ENCODE measurements around the gene UGT1A5.

Gene UGT1A5

DNA sequence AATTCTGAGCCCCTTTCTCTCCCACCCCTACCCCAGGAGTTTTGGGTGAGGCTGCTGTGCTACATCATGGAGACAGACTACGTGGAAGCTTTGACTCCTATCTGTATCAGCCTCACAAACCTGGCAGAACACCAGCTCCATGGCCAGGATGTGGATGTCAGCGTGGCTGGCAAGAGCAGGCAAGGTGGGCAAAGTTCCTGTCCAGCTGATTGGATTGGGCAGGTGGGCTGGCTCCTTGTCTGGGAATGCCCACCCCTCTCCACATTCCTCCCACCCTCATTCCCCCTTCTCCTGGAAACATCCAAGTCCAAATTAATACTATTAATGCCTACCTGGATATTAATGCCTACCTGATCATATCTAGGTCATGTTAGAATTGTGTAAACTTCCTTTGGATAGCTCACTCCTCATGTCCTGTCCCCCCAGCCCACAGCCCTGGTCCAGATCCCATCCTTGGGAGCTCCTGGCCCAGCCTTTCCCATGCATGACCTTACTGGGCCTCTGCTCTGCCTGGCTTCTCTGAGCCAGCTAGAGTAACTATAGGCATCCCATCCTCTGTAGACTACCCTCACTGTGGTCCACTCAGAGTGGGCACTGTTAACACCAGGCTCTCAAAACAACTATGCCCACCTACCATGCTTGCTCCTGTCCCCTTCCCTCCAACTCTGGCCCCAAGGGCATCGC is 89.6 kb downstream of the UGT1A5 start:
- TF ChIP-seq CTCF (IDR thresholded peaks at IDR 0.05) = no peak
- H3K4me3 ChIP-seq (ENCODE audit: low read depth, low read length) = no peak overlapping the region
- no peak overlapping the region for H3K27ac ChIP-seq
- H3K4me2 ChIP-seq (ENCODE audit: low read length) = no peak overlapping the region
- H3K27me3 ChIP-seq (ENCODE audit: control insufficient read depth, insufficient read depth, low read length) = no peaks in the 10 kb centered on the region
- H3K9ac ChIP-seq = no peak overlapping the region
- no peaks in the 10 kb centered on the region for H3K4me1 ChIP-seq
- H3K79me2 ChIP-seq = no peaks in the 10 kb centered on the region
- no peaks in the 10 kb centered on the region for H3K36me3 ChIP-seq (ENCODE audit: control insufficient read depth, insufficient read depth, low read length)
- H3K9me3 ChIP-seq (ENCODE audit: control insufficient read depth, low read length) = no peaks in the 10 kb centered on the region
- no peak overlapping the region for H2AFZ ChIP-seq

- Histone ChIP-seq H3K79me2 (no peaks in the 10 kb centered on the region), H3K27me3 (ENCODE audit: control insufficient read depth, insufficient read depth, low read length) (no peaks in the 10 kb centered on the region), H3K4me1 (no peaks in the 10 kb centered on the region)
Measured at GRCh38 chr2:233803292-233803911, 90.7 kb downstream of the UGT1A5 start.

GRCh38 chr2:233803994-233804393 is 91.3 kb downstream of the UGT1A5 start:
- Histone ChIP-seq H3K36me3 (ENCODE audit: control insufficient read depth, insufficient read depth, low read length) (no peaks in the 10 kb centered on the region), H3K27ac (no peak overlapping the region), H3K9ac (no peak overlapping the region), H3K4me2 (ENCODE audit: low read length) (no peak overlapping the region), H3K27me3 (ENCODE audit: control insufficient read depth, insufficient read depth, low read length) (no peaks in the 10 kb centered on the region), H2AFZ (no peak overlapping the region), H3K79me2 (no peaks in the 10 kb centered on the region), H3K4me3 (ENCODE audit: low read depth, low read length) (no peak overlapping the region), H3K9me3 (ENCODE audit: control insufficient read depth, low read length) (no peaks in the 10 kb centered on the region), H3K4me1 (no peaks in the 10 kb centered on the region)
- no peak for TF ChIP-seq CTCF (IDR thresholded peaks at IDR 0.05)

More at GRCh38 chr2:233803292-233803911, 90.7 kb downstream of the UGT1A5 start:
- Histone ChIP-seq H3K9me3 (ENCODE audit: control insufficient read depth, low read length) (no peaks in the 10 kb centered on the region), H3K4me3 (ENCODE audit: low read depth, low read length) (no peak overlapping the region), H3K36me3 (ENCODE audit: control insufficient read depth, insufficient read depth, low read length) (no peaks in the 10 kb centered on the region), H3K9ac (no peak overlapping the region), H3K4me2 (ENCODE audit: low read length) (no peak overlapping the region), H3K27ac (no peak overlapping the region), H2AFZ (no peak overlapping the region)
- no peak for TF ChIP-seq CTCF (IDR thresholded peaks at IDR 0.05)

DNA sequence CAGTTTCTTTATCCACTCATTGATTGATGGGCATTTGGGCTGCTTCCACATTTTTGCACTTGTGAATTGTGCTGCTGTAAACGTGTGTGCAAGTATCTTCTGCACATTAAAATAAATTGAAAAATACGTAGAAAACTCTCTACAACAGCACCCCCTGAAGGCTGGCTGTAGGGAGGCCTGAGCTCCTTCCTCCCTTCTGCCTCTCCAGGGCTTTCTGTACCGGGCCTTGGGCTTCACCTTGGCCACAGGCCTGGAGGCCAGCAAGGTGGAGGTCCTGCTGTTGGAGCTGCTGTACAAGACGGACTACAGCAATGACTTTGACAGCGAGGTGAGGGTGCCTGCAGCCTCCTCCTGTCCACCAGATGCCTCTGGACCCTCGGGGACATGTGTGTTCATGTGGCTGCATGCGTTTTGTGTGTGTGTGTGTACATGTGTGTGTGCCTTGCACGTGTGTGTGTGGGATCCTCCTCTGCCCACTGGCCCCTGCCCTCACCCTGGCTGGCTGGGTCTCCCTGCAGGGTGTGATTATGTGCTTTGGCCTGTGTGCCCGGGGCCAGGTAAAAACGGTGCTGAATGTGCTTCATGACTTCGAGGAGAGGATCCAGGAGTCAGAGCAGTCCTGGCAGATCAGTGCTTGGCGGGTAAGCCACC is 94.6 kb downstream of the UGT1A5 start:
- Histone ChIP-seq H3K9me3 (ENCODE audit: control insufficient read depth, low read length) (no peaks in the 10 kb centered on the region), H3K4me1 (no peaks in the 10 kb centered on the region), H3K36me3 (ENCODE audit: control insufficient read depth, insufficient read depth, low read length) (no peaks in the 10 kb centered on the region), H2AFZ (no peak overlapping the region), H3K27me3 (ENCODE audit: control insufficient read depth, insufficient read depth, low read length) (no peaks in the 10 kb centered on the region), H3K27ac (no peak overlapping the region), H3K4me2 (ENCODE audit: low read length) (no peak overlapping the region), H3K9ac (no peak overlapping the region), H3K79me2 (no peaks in the 10 kb centered on the region), H3K4me3 (ENCODE audit: low read depth, low read length) (no peak overlapping the region)
- TF ChIP-seq CTCF (IDR thresholded peaks at IDR 0.05) = no peak

Data from parathyroid adenoma (tissue), 2 donors.